Liver (tissue), 9 donors: ENCODE data around the gene BAIAP2L1. TPM values are rescaled to one million over a fixed set of nuclear protein-coding genes. Genes with fewer than 3 reads are reported as not detected.

ENCODE experiments used
- DNase-seq: peaks from one replicate; pipeline ENCODE4 v3.0.0-alpha.2; 2017; ENCODE audit warnings: low spot score
- H3K27ac ChIP-seq, 2 donors: one replicate each; pipeline ENCODE4 v1.7.0; 2013; ENCODE audit warnings: inconsistent platforms in 2 of 2, low read length in 2 of 2, control low read depth in 1 of 2, low read depth in 1 of 2, mild to moderate bottlenecking in 1 of 2
- H3K27me3 ChIP-seq, 4 donors: one replicate each; pipeline versions ENCODE4 v1.6.1 to v1.7.0; 2013; ENCODE audit warnings: low read length in 3 of 4, inconsistent platforms in 1 of 4, mild to moderate bottlenecking in 1 of 4, moderate library complexity in 1 of 4; ENCODE audit not compliant: control insufficient read depth in 4 of 4, insufficient read depth in 4 of 4
- H3K36me3 ChIP-seq, 4 donors: one replicate each; pipeline versions ENCODE4 v1.6.1 to v1.7.0; 2013; ENCODE audit warnings: low read length in 3 of 4, mild to moderate bottlenecking in 3 of 4, low read depth in 1 of 4, moderate library complexity in 1 of 4; ENCODE audit not compliant: control insufficient read depth in 4 of 4, insufficient read depth in 3 of 4
- H3K4me1 ChIP-seq, 4 donors: one replicate each; pipeline versions ENCODE4 v1.6.1 to v1.7.0; 2013; ENCODE audit warnings: low read length in 3 of 4, mild to moderate bottlenecking in 3 of 4, moderate library complexity in 1 of 4; ENCODE audit not compliant: control insufficient read depth in 4 of 4, insufficient read depth in 4 of 4
- H3K4me3 ChIP-seq, 3 donors: one replicate each; pipeline versions ENCODE4 v1.6.1 to v1.7.0; 2013; ENCODE audit warnings: low read length in 3 of 3, control low read depth in 1 of 3, low read depth in 1 of 3, mild to moderate bottlenecking in 1 of 3
- H3K9ac ChIP-seq, 2 donors: one replicate each; pipeline ENCODE4 v1.7.0; 2013; ENCODE audit warnings: low read length in 2 of 2, mild to moderate bottlenecking in 2 of 2, moderate library complexity in 2 of 2, control low read depth in 1 of 2, low read depth in 1 of 2
- H3K9me3 ChIP-seq, 4 donors: one replicate each; pipeline versions ENCODE4 v1.6.1 to v1.7.0; 2013; ENCODE audit warnings: low read length in 3 of 4; ENCODE audit not compliant: control insufficient read depth in 4 of 4
- EGR1 ChIP-seq, 2 donors: IDR thresholded peaks; 2 replicates each; pipeline ENCODE4 v1.6.1; 2016 to 2018; ENCODE audit warnings: antibody characterized with exemption in 2 of 2, low read depth in 2 of 2
- FOXA2 ChIP-seq: IDR thresholded peaks from 2 replicates; pipeline ENCODE4 v1.6.1; 2016; ENCODE audit warnings: antibody characterized with exemption
- GABPA ChIP-seq, 2 donors: IDR thresholded peaks in 1 of 2; conservative IDR thresholded peaks in 1 of 2; 2 replicates each; pipeline ENCODE4 v1.6.1; 2016; ENCODE audit warnings: antibody characterized with exemption in 2 of 2, mild to moderate bottlenecking in 1 of 2, moderate library complexity in 1 of 2
- HNF4A ChIP-seq, 2 donors: conservative IDR thresholded peaks; 2 replicates each; pipeline ENCODE4 v1.6.1; 2016; ENCODE audit warnings: antibody characterized with exemption in 2 of 2, mild to moderate bottlenecking in 2 of 2
- HNF4G ChIP-seq: IDR thresholded peaks from 2 replicates; pipeline ENCODE4 v1.6.1; 2016; ENCODE audit warnings: antibody characterized with exemption
- JUND ChIP-seq, 2 donors: IDR thresholded peaks; 2 replicates each; pipeline ENCODE4 v1.6.1; 2016; ENCODE audit warnings: antibody characterized with exemption in 2 of 2
- NR2F2 ChIP-seq: IDR thresholded peaks from 2 replicates; pipeline ENCODE4 v1.6.1; 2016; ENCODE audit warnings: antibody characterized with exemption
- RAD21 ChIP-seq, 2 donors: IDR thresholded peaks; 2 replicates each; pipeline ENCODE4 v1.6.1; 2016; ENCODE audit warnings: antibody characterized with exemption in 2 of 2, mild to moderate bottlenecking in 2 of 2
- RXRA ChIP-seq, 2 donors: IDR thresholded peaks; 2 replicates each; pipeline ENCODE4 v1.6.1; 2017 to 2018; ENCODE audit warnings: antibody characterized with exemption in 2 of 2, mild to moderate bottlenecking in 1 of 2
- SP1 ChIP-seq: IDR thresholded peaks from 2 replicates; pipeline ENCODE4 v1.6.1; 2018; ENCODE audit warnings: antibody characterized with exemption, mild to moderate bottlenecking
- TAF1 ChIP-seq: conservative IDR thresholded peaks from 2 replicates; pipeline ENCODE4 v1.6.1; 2016; ENCODE audit warnings: antibody characterized with exemption, mild to moderate bottlenecking
- YY1 ChIP-seq: IDR thresholded peaks from 2 replicates; pipeline ENCODE4 v1.6.1; 2016; ENCODE audit warnings: antibody characterized with exemption, mild to moderate bottlenecking
- WGBS: extraction: QIAGEN DNeasy Blood & Tissue Kit; methylation state at CpG from one replicate; pipeline ENCODE4 v1.1.7; 2013; 5-methylcytosine and 5-hydroxymethylcytosine counted together
- polyA plus RNA-seq, 2 donors: library from polyadenylated mRNA; stranded (reverse) in 1 of 2; unstranded in 1 of 2; fragments of 200-250 nt in 1 of 2; fragments of >200 nt in 1 of 2; fragmentation: Nextera tagmentation in 1 of 2; extraction: Ambion mirVana in 1 of 2; gene quantifications; one replicate each; pipeline versions ENCODE4 v1.2.1 to v1.2.3, GENCODE V29; 2013 to 2015
- total RNA-seq, 2 donors: library from RNA; depleted of rRNA; stranded (reverse); fragments of >200 nt; gene quantifications; one replicate each; pipeline ENCODE4 v1.2.3, GENCODE V29; 2014
- TF ChIP-seq, protein P1 (sequence below): IDR thresholded peaks from 2 replicates; pipeline ENCODE4 v1.6.1; 2016; ENCODE audit warnings: antibody characterized with exemption
- TF ChIP-seq, protein P2 (sequence below): IDR thresholded peaks from 2 replicates; pipeline ENCODE4 v1.6.1; 2016; ENCODE audit warnings: antibody characterized with exemption, mild to moderate bottlenecking
- TF ChIP-seq, protein P3 (sequence below): IDR thresholded peaks from 2 replicates; pipeline ENCODE4 v1.6.1; 2016; ENCODE audit warnings: antibody characterized with exemption
- TF ChIP-seq, protein P4 (sequence below): IDR thresholded peaks from 2 replicates; pipeline ENCODE4 v1.6.1; 2016; ENCODE audit warnings: antibody characterized with exemption
- TF ChIP-seq, protein P5 (sequence below): fragments of 150-350 bp; IDR thresholded peaks from 2 replicates; pipeline ENCODE4 v1.5.1; 2017; ENCODE audit warnings: improper control_type of control experiment, low read depth, low read length; ENCODE audit not compliant: missing input control
- donor health status: healthy.
- donor health status: healthy.
- donor health status: healthy.
- donor health status: healthy.
- donor health status: healthy.

BAIAP2L1 gene
- total and polyA plus RNA-seq, 4 donors = 5.4 to 8.9 (median 8.7) TPM

DNA sequence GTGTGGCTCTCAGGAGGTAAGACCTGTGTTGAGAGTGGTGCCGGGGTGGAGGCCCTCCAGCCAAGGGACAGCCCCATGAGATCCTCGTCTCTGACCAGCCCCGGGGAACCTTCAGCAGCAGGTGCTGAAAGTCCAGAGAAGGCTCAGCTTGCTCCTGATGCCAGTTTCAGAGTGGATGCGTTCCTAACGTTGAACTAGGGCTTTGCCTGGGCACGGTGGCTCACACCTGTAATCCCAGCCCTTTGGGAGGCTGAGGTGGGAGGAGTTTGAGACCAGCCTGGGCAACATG lies 45.7 kb downstream of the BAIAP2L1 start:
- Histone ChIP-seq H3K4me3 (no peak overlapping the region), H3K27ac (no peak overlapping the region), H3K4me1 (peaks cover 0 to 10% (median 5%) of the 10 kb centered on the region in 4 donors), H3K36me3 (no peaks in the 10 kb centered on the region), H3K9me3 (no peaks in the 10 kb centered on the region), H3K27me3 (no peaks in the 10 kb centered on the region), H3K9ac (no peak overlapping the region)
- DNase-seq = no peak
- no peak for TF ChIP-seq EGR1 (IDR thresholded peaks at IDR 0.05; ENCODE audit: low read depth in 2 of 2)
- no peak for TF ChIP-seq SP1
- WGBS = 79% methylated on average over 6 of the region's 6 CpGs

DNA sequence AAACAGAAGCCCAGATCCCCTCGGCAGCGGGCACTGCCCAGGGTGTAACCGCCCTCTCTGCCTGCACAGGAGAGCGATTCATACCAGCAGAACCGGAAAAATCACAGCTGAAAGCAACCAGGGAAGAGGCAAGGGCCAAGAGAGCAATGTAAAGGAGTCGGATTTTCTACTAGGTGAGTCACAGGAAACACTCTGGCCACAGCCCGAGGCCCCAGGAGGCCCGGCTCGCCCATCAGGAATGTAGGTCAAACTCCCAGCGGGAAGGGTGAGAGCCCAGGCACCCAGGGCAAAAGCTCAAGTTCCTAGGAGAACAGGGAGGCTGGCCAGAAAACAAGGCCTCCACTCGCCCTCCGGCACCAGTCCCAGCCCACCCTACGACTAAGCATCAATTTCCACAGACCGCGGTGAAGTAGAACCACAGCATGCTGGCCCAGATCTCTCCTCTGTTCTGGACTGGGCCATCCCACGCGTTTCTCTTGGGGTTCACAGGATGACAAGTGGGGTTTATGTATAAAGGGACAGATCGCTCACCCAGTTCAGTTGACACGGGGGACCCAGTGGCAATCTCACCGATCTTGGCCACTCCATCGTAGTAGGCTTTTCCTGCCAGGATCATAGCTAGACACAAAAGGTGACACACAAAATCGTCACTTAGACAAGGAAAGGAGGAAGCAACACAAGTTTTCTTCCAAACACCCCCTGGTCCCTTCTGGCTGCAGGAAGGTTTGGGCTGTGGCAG lies 46.2 kb downstream of the BAIAP2L1 start:
- no peak overlapping the region for H3K4me3 ChIP-seq
- no peaks in the 10 kb centered on the region for H3K27me3 ChIP-seq
- H3K36me3 ChIP-seq = no peaks in the 10 kb centered on the region
- 84% methylated on average over 22 of the region's 22 CpGs for WGBS
- no peaks in the 10 kb centered on the region for H3K9me3 ChIP-seq
- H3K4me1 ChIP-seq = peaks cover 0 to 8% (median 4%) of the 10 kb centered on the region in 4 donors
- no peak for TF ChIP-seq TAF1
- no peak for TF ChIP-seq JUND (IDR thresholded peaks at IDR 0.05)
- TF ChIP-seq HNF4A (conservative IDR thresholded peaks at IDR 0.05) = no peak
- TF ChIP-seq NR2F2 = no peak
- TF ChIP-seq EGR1 (IDR thresholded peaks at IDR 0.05; ENCODE audit: low read depth in 2 of 2) = no peak
- no peak for TF ChIP-seq FOXA2
- TF ChIP-seq, protein P1, sequence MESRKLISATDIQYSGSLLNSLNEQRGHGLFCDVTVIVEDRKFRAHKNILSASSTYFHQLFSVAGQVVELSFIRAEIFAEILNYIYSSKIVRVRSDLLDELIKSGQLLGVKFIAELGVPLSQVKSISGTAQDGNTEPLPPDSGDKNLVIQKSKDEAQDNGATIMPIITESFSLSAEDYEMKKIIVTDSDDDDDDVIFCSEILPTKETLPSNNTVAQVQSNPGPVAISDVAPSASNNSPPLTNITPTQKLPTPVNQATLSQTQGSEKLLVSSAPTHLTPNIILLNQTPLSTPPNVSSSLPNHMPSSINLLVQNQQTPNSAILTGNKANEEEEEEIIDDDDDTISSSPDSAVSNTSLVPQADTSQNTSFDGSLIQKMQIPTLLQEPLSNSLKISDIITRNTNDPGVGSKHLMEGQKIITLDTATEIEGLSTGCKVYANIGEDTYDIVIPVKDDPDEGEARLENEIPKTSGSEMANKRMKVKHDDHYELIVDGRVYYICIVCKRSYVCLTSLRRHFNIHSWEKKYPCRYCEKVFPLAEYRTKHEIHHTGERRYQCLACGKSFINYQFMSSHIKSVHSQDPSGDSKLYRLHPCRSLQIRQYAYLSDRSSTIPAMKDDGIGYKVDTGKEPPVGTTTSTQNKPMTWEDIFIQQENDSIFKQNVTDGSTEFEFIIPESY = no peak
- no peak for TF ChIP-seq RAD21 (IDR thresholded peaks at IDR 0.05)
- no peak for TF ChIP-seq YY1
- TF ChIP-seq HNF4G = no peak
- TF ChIP-seq SP1 = no peak
- TF ChIP-seq, protein P2, sequence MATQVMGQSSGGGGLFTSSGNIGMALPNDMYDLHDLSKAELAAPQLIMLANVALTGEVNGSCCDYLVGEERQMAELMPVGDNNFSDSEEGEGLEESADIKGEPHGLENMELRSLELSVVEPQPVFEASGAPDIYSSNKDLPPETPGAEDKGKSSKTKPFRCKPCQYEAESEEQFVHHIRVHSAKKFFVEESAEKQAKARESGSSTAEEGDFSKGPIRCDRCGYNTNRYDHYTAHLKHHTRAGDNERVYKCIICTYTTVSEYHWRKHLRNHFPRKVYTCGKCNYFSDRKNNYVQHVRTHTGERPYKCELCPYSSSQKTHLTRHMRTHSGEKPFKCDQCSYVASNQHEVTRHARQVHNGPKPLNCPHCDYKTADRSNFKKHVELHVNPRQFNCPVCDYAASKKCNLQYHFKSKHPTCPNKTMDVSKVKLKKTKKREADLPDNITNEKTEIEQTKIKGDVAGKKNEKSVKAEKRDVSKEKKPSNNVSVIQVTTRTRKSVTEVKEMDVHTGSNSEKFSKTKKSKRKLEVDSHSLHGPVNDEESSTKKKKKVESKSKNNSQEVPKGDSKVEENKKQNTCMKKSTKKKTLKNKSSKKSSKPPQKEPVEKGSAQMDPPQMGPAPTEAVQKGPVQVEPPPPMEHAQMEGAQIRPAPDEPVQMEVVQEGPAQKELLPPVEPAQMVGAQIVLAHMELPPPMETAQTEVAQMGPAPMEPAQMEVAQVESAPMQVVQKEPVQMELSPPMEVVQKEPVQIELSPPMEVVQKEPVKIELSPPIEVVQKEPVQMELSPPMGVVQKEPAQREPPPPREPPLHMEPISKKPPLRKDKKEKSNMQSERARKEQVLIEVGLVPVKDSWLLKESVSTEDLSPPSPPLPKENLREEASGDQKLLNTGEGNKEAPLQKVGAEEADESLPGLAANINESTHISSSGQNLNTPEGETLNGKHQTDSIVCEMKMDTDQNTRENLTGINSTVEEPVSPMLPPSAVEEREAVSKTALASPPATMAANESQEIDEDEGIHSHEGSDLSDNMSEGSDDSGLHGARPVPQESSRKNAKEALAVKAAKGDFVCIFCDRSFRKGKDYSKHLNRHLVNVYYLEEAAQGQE = no peak
- no peak overlapping the region for H3K27ac ChIP-seq
- H3K9ac ChIP-seq = no peak overlapping the region
- no peak for DNase-seq

DNA sequence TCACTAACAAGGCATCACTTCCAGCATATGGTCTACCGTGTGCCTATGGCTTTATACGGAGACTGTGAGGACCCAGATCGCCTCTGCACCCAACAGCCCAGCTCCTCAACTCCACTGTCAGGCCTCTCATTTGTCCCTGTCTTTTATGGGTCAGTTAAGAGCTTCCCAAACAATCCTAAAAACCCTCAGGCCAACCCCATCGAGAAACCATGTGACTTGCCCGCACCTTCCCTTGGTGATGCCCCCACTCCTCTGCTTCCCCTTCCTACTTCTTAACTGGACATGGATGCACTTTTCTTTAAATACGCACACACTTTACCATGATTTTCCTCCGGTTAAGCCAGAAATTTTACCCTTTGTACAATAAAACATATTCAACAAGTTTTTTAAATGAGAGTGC lies 46.8 kb downstream of the BAIAP2L1 start:
- H3K36me3 ChIP-seq = no peaks in the 10 kb centered on the region
- 91% methylated on average over 7 of the region's 7 CpGs for WGBS
- no peaks in the 10 kb centered on the region for H3K27me3 ChIP-seq
- no peak overlapping the region for H3K27ac ChIP-seq
- H3K4me3 ChIP-seq = no peak overlapping the region
- no peak overlapping the region for H3K9ac ChIP-seq
- DNase-seq = no peak
- peaks cover 0 to 8% (median 4%) of the 10 kb centered on the region in 4 donors for H3K4me1 ChIP-seq
- H3K9me3 ChIP-seq = no peaks in the 10 kb centered on the region
- no peak for TF ChIP-seq EGR1 (IDR thresholded peaks at IDR 0.05; ENCODE audit: low read depth in 2 of 2)
- TF ChIP-seq JUND (IDR thresholded peaks at IDR 0.05) = no peak
- TF ChIP-seq RAD21 (IDR thresholded peaks at IDR 0.05) = no peak
- no peak for TF ChIP-seq YY1
- no peak for TF ChIP-seq HNF4G
- TF ChIP-seq, protein P3, sequence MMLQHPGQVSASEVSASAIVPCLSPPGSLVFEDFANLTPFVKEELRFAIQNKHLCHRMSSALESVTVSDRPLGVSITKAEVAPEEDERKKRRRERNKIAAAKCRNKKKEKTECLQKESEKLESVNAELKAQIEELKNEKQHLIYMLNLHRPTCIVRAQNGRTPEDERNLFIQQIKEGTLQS = no peak
- no peak for TF ChIP-seq SP1
- no peak for TF ChIP-seq FOXA2
- no peak for TF ChIP-seq GABPA (IDR thresholded peaks at IDR 0.05 in 1 of 2, conservative IDR thresholded peaks at IDR 0.05 in 1 of 2)
- TF ChIP-seq, protein P4, sequence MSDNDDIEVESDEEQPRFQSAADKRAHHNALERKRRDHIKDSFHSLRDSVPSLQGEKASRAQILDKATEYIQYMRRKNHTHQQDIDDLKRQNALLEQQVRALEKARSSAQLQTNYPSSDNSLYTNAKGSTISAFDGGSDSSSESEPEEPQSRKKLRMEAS = no peak
- no peak for TF ChIP-seq TAF1
- TF ChIP-seq, protein P1 = no peak
- TF ChIP-seq RXRA (IDR thresholded peaks at IDR 0.05) = no peak
- TF ChIP-seq, protein P5, sequence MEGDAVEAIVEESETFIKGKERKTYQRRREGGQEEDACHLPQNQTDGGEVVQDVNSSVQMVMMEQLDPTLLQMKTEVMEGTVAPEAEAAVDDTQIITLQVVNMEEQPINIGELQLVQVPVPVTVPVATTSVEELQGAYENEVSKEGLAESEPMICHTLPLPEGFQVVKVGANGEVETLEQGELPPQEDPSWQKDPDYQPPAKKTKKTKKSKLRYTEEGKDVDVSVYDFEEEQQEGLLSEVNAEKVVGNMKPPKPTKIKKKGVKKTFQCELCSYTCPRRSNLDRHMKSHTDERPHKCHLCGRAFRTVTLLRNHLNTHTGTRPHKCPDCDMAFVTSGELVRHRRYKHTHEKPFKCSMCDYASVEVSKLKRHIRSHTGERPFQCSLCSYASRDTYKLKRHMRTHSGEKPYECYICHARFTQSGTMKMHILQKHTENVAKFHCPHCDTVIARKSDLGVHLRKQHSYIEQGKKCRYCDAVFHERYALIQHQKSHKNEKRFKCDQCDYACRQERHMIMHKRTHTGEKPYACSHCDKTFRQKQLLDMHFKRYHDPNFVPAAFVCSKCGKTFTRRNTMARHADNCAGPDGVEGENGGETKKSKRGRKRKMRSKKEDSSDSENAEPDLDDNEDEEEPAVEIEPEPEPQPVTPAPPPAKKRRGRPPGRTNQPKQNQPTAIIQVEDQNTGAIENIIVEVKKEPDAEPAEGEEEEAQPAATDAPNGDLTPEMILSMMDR = no peak
